T-cell (primary cell): ENCODE results near the gene VSTM4. TPM values are rescaled to one million over a fixed set of nuclear protein-coding genes. Genes with fewer than 3 reads are reported as not detected.

Experiments
- ATAC-seq, 4 experiments: fragments of 200-7000 bp in 3 of 4; fragments of 150-1000 bp in 1 of 4; cut with Tn5 transposase; replicated peaks in 1 of 4; 1 replicate in 3 of 4; 2 replicates in 1 of 4; pipeline ENCODE4 v1.10.0; 2021; ENCODE audit warnings: moderate library complexity in 3 of 4, mild to moderate bottlenecking in 2 of 4, moderate number of reproducible peaks in 1 of 4
- CTCF ChIA-PET, 2 donors: fragments of 300-600 bp; sonication (Branson Sonifier 250); formaldehyde crosslinking; loops; one replicate each; lab custom pipeline; 2022; ENCODE audit warnings: antibody characterized with exemption in 2 of 2; lab: Charles Lee
- POLR2A ChIA-PET, 2 donors: fragments of 300-600 bp; sonication (Branson Sonifier 250); formaldehyde crosslinking; loops; one replicate each; lab custom pipeline; 2022; ENCODE audit warnings: antibody characterized with exemption in 2 of 2; lab: Charles Lee
- DNase-seq, 35 experiments: peaks; one replicate each; pipeline versions ENCODE4 v3.0.0 to v3.0.0-alpha.2; 2013 to 2023
- H3K27ac ChIP-seq: one replicate; pipeline ENCODE4 v1.5.1; 2013; ENCODE audit warnings: low read length
- H3K27me3 ChIP-seq, 2 experiments: replicated peaks in 1 of 2; 1 replicate in 1 of 2; 2 replicates in 1 of 2; pipeline versions ENCODE4 v1.6.1 to v1.7.0; 2013; ENCODE audit warnings: low read length in 1 of 2, mixed read lengths in 1 of 2; ENCODE audit not compliant: control insufficient read depth in 2 of 2, insufficient read depth in 2 of 2; ENCODE audit errors: extremely low read depth in 1 of 2
- H3K36me3 ChIP-seq, 2 donors: 1 replicate in 1 of 2; 2 replicates in 1 of 2; pipeline versions ENCODE4 v1.6.1 to v1.7.0; 2013; ENCODE audit warnings: low read length in 1 of 2; ENCODE audit not compliant: control insufficient read depth in 2 of 2, insufficient read depth in 1 of 2; ENCODE audit errors: extremely low read depth in 1 of 2
- H3K4me1 ChIP-seq, 2 experiments: 1 replicate in 1 of 2; 2 replicates in 1 of 2; pipeline versions ENCODE4 v1.6.1 to v1.7.0; 2013; ENCODE audit warnings: low read length in 2 of 2, mixed read lengths in 1 of 2; ENCODE audit not compliant: insufficient read depth in 2 of 2, control insufficient read depth in 1 of 2; ENCODE audit errors: extremely low read depth in 1 of 2
- H3K4me3 ChIP-seq, 2 donors: 1 replicate in 1 of 2; 2 replicates in 1 of 2; pipeline versions ENCODE4 v1.5.1 to v1.7.0; 2013; ENCODE audit warnings: mild to moderate bottlenecking in 2 of 2, low read length in 1 of 2, moderate library complexity in 1 of 2; ENCODE audit not compliant: control insufficient read depth in 1 of 2; ENCODE audit errors: extremely low read depth in 1 of 2
- H3K9me3 ChIP-seq: 2 replicates; pipeline ENCODE4 v1.7.0; 2013
- H3K27ac Mint-ChIP-seq, 2 donors: one replicate each; pipeline ENCODE4 v1.8.0; 2020 to 2021; ENCODE audit warnings: mild to moderate bottlenecking in 2 of 2, mixed read lengths in 2 of 2
- H3K27me3 Mint-ChIP-seq, 2 donors: one replicate each; pipeline ENCODE4 v1.8.0; 2021 to 2022; ENCODE audit warnings: mixed read lengths in 2 of 2
- H3K36me3 Mint-ChIP-seq: one replicate; pipeline ENCODE4 v1.8.0; 2021; ENCODE audit warnings: mixed read lengths
- H3K4me1 Mint-ChIP-seq, 3 donors: one replicate each; pipeline ENCODE4 v1.8.0; 2020 to 2022; ENCODE audit warnings: mixed read lengths in 3 of 3, mild to moderate bottlenecking in 1 of 3
- H3K4me3 Mint-ChIP-seq, 3 donors: one replicate each; pipeline ENCODE4 v1.8.0; 2020 to 2022; ENCODE audit warnings: mild to moderate bottlenecking in 3 of 3, mixed read lengths in 3 of 3, moderate library complexity in 3 of 3
- H3K9me3 Mint-ChIP-seq, 3 donors: one replicate each; pipeline ENCODE4 v1.8.0; 2020 to 2022; ENCODE audit warnings: mixed read lengths in 3 of 3
- WGBS: methylation state at CpG from one replicate; pipeline ENCODE4 v1.1.5; 2013; ENCODE audit warnings: missing lambda C conversion rate; ENCODE audit not compliant: insufficient coverage; 5-methylcytosine and 5-hydroxymethylcytosine counted together
- total RNA-seq, 35 experiments: library from RNA in 6 of 35; stranded (reverse) in 6 of 35; fragments of 120-200 nt in 1 of 35; gene quantifications; one replicate each; pipeline versions ENCODE4 v1.2.1 to v1.2.4 and lab custom pipeline; 2013 to 2026

The VSTM4 gene
- total RNA-seq, 5 donors from 2014 or later (not counting 1 experiment from before 2014, with no cell fraction given), result 0.09 to 0.19 (median 0.10) TPM; not detected in 2

DNA sequence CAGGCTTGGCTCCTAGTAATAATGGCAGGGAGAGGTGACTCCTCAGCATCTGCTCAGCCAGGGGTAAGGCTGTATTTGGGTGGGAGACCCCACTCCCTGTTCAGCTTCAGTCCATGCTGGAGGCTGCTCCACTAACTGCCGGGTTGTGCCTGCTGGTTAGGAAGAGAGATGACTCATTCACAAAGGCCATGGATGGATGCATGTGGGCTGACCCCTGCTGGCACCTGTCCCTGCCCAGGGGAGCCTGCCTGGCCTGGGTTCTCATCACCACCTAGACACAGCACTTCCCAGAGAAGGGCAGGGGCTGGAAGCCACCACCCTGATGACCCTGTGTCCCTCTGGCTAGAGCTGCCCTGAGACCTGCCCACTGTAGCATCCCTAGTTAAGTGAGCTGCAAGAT is 59.0 kb downstream of the VSTM4 start:
- Mint-ChIP-seq H3K27me3 (no peaks in the 10 kb centered on the region), H3K4me1 (no peaks in the 10 kb centered on the region), H3K27ac (no peak overlapping the region), H3K4me3 (no peak overlapping the region), H3K36me3 (no peaks in the 10 kb centered on the region), H3K9me3 (peaks cover 2 to 9% (median 8%) of the 10 kb centered on the region in 3 donors)
- no peak for DNase-seq
- POLR2A ChIA-PET, result no interaction called here
- no peaks in the 10 kb centered on the region for H3K9me3 ChIP-seq
- peaks cover 0 to 7% of the 10 kb centered on the region in 2 experiments for H3K27me3 ChIP-seq
- H3K4me1 ChIP-seq, result no peaks in the 10 kb centered on the region
- ATAC-seq, result no peak
- no peak overlapping the region for H3K4me3 ChIP-seq
- no peaks in the 10 kb centered on the region for H3K36me3 ChIP-seq
- CTCF ChIA-PET, result interaction anchor here in 1 of 2 donors (0.5 kb wide), 1 partner anchor 401 kb away, joined by 4 read pairs; no protein-coding TSS in a partner anchor
- H3K27ac ChIP-seq, result no peak overlapping the region
- no CpG with 5 or more reads among the region's 1 CpG for WGBS

DNA sequence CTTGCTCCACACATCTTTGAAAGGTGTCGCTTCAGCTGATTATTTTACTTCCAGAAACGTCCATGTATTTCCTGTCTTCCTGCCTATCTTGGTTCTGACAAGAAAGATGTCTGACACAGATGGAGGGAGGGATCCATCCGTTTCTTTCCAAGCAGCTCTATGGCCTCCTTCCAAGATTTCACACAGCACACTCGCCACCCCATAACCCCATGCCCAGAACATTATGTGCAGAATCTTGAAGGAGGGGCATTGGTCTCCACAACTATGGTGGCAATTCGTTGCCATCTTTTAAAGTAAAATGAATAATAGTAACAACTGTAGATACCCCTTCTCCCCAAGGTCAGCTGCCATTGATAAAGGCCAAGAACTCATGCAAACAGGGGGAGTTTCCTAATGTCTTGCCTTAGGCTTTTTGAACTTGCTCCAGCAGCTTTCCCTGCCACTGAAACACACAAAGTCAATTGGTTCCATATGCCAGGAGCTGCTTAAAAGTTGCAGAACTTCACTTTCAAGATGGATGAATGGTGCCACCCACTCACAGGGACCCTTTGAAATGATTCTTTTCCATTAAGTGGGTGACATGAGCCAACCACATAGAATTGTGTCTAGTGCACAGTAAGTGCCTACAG is 60.0 kb downstream of the VSTM4 start:
- CTCF ChIA-PET, result no interaction called here
- Mint-ChIP-seq H3K27me3 (peaks cover 0 to 4% of the 10 kb centered on the region in 2 donors), H3K36me3 (no peaks in the 10 kb centered on the region), H3K9me3 (peaks cover 0 to 2% (median 2%) of the 10 kb centered on the region in 3 donors), H3K4me3 (no peak overlapping the region), H3K27ac (no peak overlapping the region), H3K4me1 (no peaks in the 10 kb centered on the region)
- H3K4me3 ChIP-seq, result no peak overlapping the region
- no peak for ATAC-seq
- no peak for DNase-seq
- POLR2A ChIA-PET, result no interaction called here
- no peaks in the 10 kb centered on the region for H3K4me1 ChIP-seq
- H3K27ac ChIP-seq, result no peak overlapping the region
- WGBS, result no CpG with 5 or more reads among the region's 5 CpGs
- no peaks in the 10 kb centered on the region for H3K9me3 ChIP-seq
- peaks cover 0 to 7% of the 10 kb centered on the region in 2 experiments for H3K27me3 ChIP-seq
- H3K36me3 ChIP-seq, result no peaks in the 10 kb centered on the region

DNA sequence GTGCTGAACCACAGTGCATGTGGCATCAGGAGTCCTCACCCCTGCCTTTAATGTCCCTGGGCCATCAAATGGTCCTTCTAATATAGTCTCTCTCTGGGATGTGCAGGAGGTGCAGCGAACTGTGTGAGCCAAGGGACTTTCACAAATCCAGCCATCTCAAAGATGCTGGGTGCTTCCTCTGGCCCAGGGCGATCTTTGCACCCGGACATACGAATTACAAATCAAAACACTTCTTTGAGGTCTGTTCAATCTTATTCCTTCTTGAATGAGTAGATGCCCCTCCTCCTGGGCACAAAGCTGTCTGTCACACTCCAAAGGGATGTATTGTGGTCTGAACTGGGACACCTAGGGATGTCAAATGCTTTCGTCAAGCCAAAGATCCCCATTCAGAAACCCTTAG is 60.6 kb downstream of the VSTM4 start:
- Histone ChIP-seq H3K36me3 (no peaks in the 10 kb centered on the region), H3K27me3 (peaks cover 0 to 7% of the 10 kb centered on the region in 2 experiments), H3K4me3 (no peak overlapping the region), H3K4me1 (no peaks in the 10 kb centered on the region), H3K27ac (no peak overlapping the region), H3K9me3 (no peaks in the 10 kb centered on the region)
- WGBS, result 90% methylated on average over 2 of the region's 5 CpGs
- Mint-ChIP-seq H3K9me3 (no peaks in the 10 kb centered on the region), H3K27ac (no peak overlapping the region), H3K27me3 (peaks cover 0 to 4% of the 10 kb centered on the region in 2 donors), H3K4me1 (no peaks in the 10 kb centered on the region), H3K4me3 (no peak overlapping the region), H3K36me3 (no peaks in the 10 kb centered on the region)
- CTCF ChIA-PET, result no interaction called here
- ATAC-seq, result no peak
- POLR2A ChIA-PET, result no interaction called here
- DNase-seq, result no peak

DNA sequence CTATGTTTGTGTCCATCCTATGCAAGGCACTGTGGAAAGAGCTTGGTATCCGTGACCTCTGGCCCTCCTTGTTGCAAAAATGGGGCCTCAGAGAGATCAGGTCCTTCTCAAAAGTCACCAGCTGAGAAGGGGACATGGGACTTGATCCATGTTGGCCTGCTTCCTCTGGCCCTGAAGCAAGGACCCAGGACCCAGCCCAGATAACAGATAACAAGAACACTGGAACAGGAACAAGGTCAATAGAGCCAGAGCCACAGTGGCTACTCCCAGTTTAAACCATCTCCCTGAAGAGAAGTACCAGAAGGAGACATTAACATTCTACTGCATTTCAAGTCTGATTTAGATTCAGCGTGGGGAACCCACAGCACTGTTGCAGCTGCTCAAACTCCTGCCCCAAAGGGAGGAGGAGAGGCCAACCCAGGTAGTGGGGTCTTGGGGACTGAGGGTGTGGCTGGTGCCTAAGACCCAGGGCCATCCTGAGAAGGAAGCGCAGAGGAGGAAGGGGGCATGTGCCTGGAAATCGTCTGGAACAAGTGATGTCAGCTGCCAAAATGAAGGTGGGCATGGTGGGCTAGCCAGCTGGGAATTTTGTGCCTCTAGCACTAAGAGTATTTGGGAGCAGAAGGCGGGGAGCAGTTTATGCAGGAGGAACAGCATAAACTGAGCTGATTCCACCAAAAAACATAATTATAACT is 61.2 kb downstream of the VSTM4 start:
- ATAC-seq, result no peak
- Histone ChIP-seq H3K4me3 (no peak overlapping the region), H3K9me3 (no peaks in the 10 kb centered on the region), H3K27ac (no peak overlapping the region), H3K27me3 (peaks cover 0 to 5% of the 10 kb centered on the region in 2 experiments), H3K4me1 (no peaks in the 10 kb centered on the region), H3K36me3 (no peaks in the 10 kb centered on the region)
- ChIA-PET POLR2A (no interaction called here), CTCF (no interaction called here)
- H3K4me1 Mint-ChIP-seq, result no peaks in the 10 kb centered on the region
- H3K27me3 Mint-ChIP-seq, result peaks cover 0 to 6% of the 10 kb centered on the region in 2 donors
- H3K9me3 Mint-ChIP-seq, result no peaks in the 10 kb centered on the region
- no peaks in the 10 kb centered on the region for H3K36me3 Mint-ChIP-seq
- no peak overlapping the region for H3K4me3 Mint-ChIP-seq
- WGBS, result 80% methylated on average over 4 of the region's 5 CpGs
- no peak overlapping the region for H3K27ac Mint-ChIP-seq
- DNase-seq, result no peak

DNA sequence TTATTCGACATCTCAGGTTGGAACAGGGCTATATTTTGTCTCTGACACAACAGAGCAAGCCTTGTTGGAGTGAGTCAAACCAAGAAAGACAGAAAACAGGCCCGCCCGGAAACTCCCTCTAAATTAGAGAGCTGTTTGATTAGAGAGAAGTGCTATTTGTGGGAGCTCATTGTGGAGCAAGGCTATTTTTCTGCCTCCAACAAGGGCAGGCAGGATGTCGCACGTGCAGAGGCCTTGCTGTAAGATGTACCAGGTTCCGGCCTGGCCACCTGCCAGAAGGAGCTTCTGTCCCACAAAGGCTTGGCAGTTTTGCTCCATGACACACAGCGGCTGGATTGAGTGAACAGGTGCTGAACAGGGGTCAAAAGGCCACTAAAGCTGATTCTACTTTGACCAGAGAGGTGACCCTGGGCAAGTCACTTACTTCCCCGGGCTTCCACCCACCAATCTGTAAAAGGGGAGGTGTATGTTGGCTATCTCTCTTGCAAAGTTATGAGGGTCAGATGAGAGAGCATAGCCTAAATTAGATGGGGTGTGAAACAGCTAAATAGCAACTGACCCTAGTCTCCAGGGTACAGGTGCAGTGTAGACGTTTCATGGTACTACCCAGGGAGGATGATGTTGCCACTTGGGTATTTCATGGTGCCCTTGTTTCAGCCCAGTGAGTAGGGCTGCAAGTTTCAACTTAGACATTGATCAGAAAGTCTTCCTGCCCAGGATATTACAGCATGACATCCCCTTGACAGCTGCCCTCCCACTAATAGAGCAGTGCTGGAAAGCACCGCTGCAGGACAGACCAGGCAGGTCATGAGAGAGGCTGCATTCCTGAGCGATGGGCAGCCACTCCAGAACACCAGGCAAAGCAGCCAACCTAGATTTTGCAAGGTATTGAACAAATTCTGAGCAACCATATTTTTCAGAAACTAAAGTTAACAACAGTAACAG is 62.0 kb downstream of the VSTM4 start:
- ChIA-PET CTCF (no interaction called here), POLR2A (no interaction called here)
- Mint-ChIP-seq H3K36me3 (no peaks in the 10 kb centered on the region), H3K27ac (no peak overlapping the region), H3K27me3 (peaks cover 0 to 8% of the 10 kb centered on the region in 2 donors), H3K4me3 (no peak overlapping the region), H3K9me3 (no peaks in the 10 kb centered on the region), H3K4me1 (no peaks in the 10 kb centered on the region)
- DNase-seq (no peak), ATAC-seq (no peak)
- H3K4me1 ChIP-seq, result no peaks in the 10 kb centered on the region
- H3K36me3 ChIP-seq, result no peaks in the 10 kb centered on the region
- no peak overlapping the region for H3K27ac ChIP-seq
- WGBS, result 65% methylated on average over 10 of the region's 11 CpGs
- no peaks in the 10 kb centered on the region for H3K9me3 ChIP-seq
- peaks cover 0 to 4% of the 10 kb centered on the region in 2 experiments for H3K27me3 ChIP-seq
- no peak overlapping the region for H3K4me3 ChIP-seq

DNA sequence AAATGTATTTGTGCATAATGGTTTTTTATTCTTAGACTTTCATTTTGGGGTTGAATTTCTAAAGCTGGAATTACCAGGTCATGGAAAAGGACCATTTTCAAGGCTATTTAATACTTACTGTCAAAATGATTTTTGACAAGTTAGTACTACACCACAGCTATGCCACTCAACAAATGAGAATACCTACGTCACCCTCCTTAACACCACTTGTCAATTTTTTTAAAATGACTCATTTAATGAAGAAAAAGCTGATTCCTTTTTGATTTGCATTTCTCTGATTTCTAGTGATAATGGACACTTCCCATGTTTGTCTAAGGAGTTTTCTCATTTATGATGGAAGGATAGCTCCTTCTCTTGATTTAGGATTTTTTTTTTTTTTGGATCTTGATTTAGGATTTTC is 63.3 kb downstream of the VSTM4 start:
- Histone ChIP-seq H3K27me3 (peaks cover 0 to 4% of the 10 kb centered on the region in 2 experiments), H3K9me3 (no peaks in the 10 kb centered on the region), H3K4me3 (no peak overlapping the region), H3K27ac (no peak overlapping the region), H3K4me1 (no peaks in the 10 kb centered on the region), H3K36me3 (no peaks in the 10 kb centered on the region)
- ATAC-seq (no peak), DNase-seq (no peak)
- WGBS, result no CpG with 5 or more reads among the region's 1 CpG
- Mint-ChIP-seq H3K4me1 (no peaks in the 10 kb centered on the region), H3K36me3 (no peaks in the 10 kb centered on the region), H3K4me3 (no peak overlapping the region), H3K27ac (no peak overlapping the region), H3K9me3 (no peaks in the 10 kb centered on the region), H3K27me3 (peaks cover 4 to 10% of the 10 kb centered on the region in 2 donors)
- CTCF ChIA-PET, result interaction anchor here in 1 of 2 donors (0.6 kb wide), 1 partner anchor 42 kb away, joined by 3 read pairs; no protein-coding TSS in a partner anchor
- POLR2A ChIA-PET, result no interaction called here
